Stimulated activated CD8-positive, alpha-beta memory T cell treated with anti-CD3 and anti-CD28 coated beads, Interleukin-4, amount 100 ng/mL, for 1 hour (primary cell): Measurements from ENCODE around the gene TMSB10.
"Not testable (repeated sequence)": the region's sequence is repeated elsewhere in the genome, so short reads cannot be mapped to it uniquely, and the experiment has no call there.

Experiments used
- DNase-seq, 2 donors: peaks; one replicate each; pipeline ENCODE4 v3.0.0-alpha.2; 2020; ENCODE audit warnings: low read depth in 2 of 2, low spot score in 1 of 2

The TMSB10 gene

GRCh38 chr2:84905181-84906107 is at the start of gene TMSB10:
TMSB10 (plus strand) TSS chr2:84905656.
- peak; percentile 86 for DNase-seq

- no peak for DNase-seq
Measured at GRCh38 chr2:84855731-84856130, 49.7 kb upstream of the TMSB10 start.

- no peak for DNase-seq
Measured at GRCh38 chr2:84856787-84857186, 48.7 kb upstream of the TMSB10 start.

GRCh38 chr2:84857566-84857965 is 47.9 kb upstream of the TMSB10 start:
- DNase-seq = no peak

- DNase-seq = no peak
Measured at GRCh38 chr2:84858123-84858522, 47.3 kb upstream of the TMSB10 start.

- no peak for DNase-seq
Measured at GRCh38 chr2:84858937-84859336, 46.5 kb upstream of the TMSB10 start.

- DNase-seq = no peak
Measured at GRCh38 chr2:84861539-84861938, 43.9 kb upstream of the TMSB10 start.

GRCh38 chr2:84862006-84862405 is 43.5 kb upstream of the TMSB10 start:
- no peak for DNase-seq

- no peak for DNase-seq
Measured at GRCh38 chr2:84865181-84865783, 40.2 kb upstream of the TMSB10 start.

- no peak for DNase-seq
Measured at GRCh38 chr2:84866122-84866521, 39.3 kb upstream of the TMSB10 start.

- not testable (repeated sequence) for DNase-seq
Measured at GRCh38 chr2:84868327-84868726, 37.1 kb upstream of the TMSB10 start.

GRCh38 chr2:84870306-84870705 is 35.1 kb upstream of the TMSB10 start:
- no peak for DNase-seq

- DNase-seq = not testable (repeated sequence)
Measured at GRCh38 chr2:84872691-84873090, 32.8 kb upstream of the TMSB10 start.

- no peak for DNase-seq
Measured at GRCh38 chr2:84873350-84873749, 32.1 kb upstream of the TMSB10 start.

- no peak for DNase-seq
Measured at GRCh38 chr2:84874381-84875212, 30.9 kb upstream of the TMSB10 start.

GRCh38 chr2:84875213-84875560 is 30.3 kb upstream of the TMSB10 start:
- no peak for DNase-seq

- DNase-seq = not testable (repeated sequence)
Measured at GRCh38 chr2:84875619-84876018, 29.8 kb upstream of the TMSB10 start.

- no peak for DNase-seq
Measured at GRCh38 chr2:84876369-84876768, 29.1 kb upstream of the TMSB10 start.

- no peak for DNase-seq
Measured at GRCh38 chr2:84878459-84878858, 27.0 kb upstream of the TMSB10 start.

- DNase-seq = no peak
Measured at GRCh38 chr2:84878896-84879583, 26.4 kb upstream of the TMSB10 start.
